A673 (cell line): ENCODE results near the gene OBSCN. TPM values are rescaled to one million over a fixed set of nuclear protein-coding genes. Genes with fewer than 3 reads are reported as not detected.
A peak's percentile ranks its signal among the peaks of the same experiment; 100 is the strongest.

Experiments
- BruUV-seq: library from RNA; stranded (reverse); fragments of 400-500 nt; replicated peaks from 2 replicates; lab custom pipeline; 2021; lab: Mats Ljungman, UMichigan
- CTCF ChIA-PET: fragments of 300-600 bp; sonication (Branson Sonifier 250); formaldehyde crosslinking; loops from one replicate; lab custom pipeline; 2022; ENCODE audit warnings: antibody characterized with exemption; lab: Charles Lee
- POLR2A ChIA-PET: fragments of 300-600 bp; sonication (Branson Sonifier 250); formaldehyde crosslinking; loops from one replicate; lab custom pipeline; 2022; ENCODE audit warnings: antibody characterized with exemption; ENCODE audit not compliant: low non-redundant PET; lab: Charles Lee
- DNase-seq: peaks from one replicate; pipeline ENCODE4 v3.0.0-alpha.2; 2015; ENCODE audit warnings: low spot score
- H3K27ac ChIP-seq: fragments of 200-600 bp; sonication (generic); 2 replicates; pipeline ENCODE4 v1.5.1; 2016; ENCODE audit warnings: mixed run types, low read depth, mild to moderate bottlenecking, mixed read lengths, antibody characterized with exemption, low read length; ENCODE audit not compliant: poor library complexity, severe bottlenecking
- H3K27me3 ChIP-seq: fragments of 200-600 bp; sonication (generic); replicated peaks from 2 replicates; pipeline ENCODE4 v1.6.1; 2017; ENCODE audit warnings: mixed run types, low read depth, mild to moderate bottlenecking, mixed read lengths, antibody characterized with exemption, low read length; ENCODE audit not compliant: insufficient read depth, poor library complexity
- H3K36me3 ChIP-seq: fragments of 200-600 bp; sonication (generic); 2 replicates; pipeline ENCODE4 v1.6.1; 2016; ENCODE audit warnings: mixed run types, mild to moderate bottlenecking, mixed read lengths, antibody characterized with exemption, low read length; ENCODE audit not compliant: insufficient read depth, poor library complexity, severe bottlenecking
- H3K4me1 ChIP-seq: fragments of 200-600 bp; sonication (generic); 2 replicates; pipeline ENCODE4 v1.6.1; 2017; ENCODE audit warnings: mixed run types, mild to moderate bottlenecking, mixed read lengths, antibody characterized with exemption, low read length; ENCODE audit not compliant: insufficient read depth, poor library complexity, severe bottlenecking
- H3K4me3 ChIP-seq: fragments of 200-600 bp; sonication (generic); 2 replicates; pipeline ENCODE4 v1.5.1; 2016; ENCODE audit warnings: low read depth, mixed run types, mild to moderate bottlenecking, mixed read lengths, low read length; ENCODE audit not compliant: poor library complexity, severe bottlenecking
- H3K9me3 ChIP-seq: fragments of 200-600 bp; sonication (generic); 2 replicates; pipeline ENCODE4 v1.6.1; 2016; ENCODE audit warnings: mixed run types, low read depth, mild to moderate bottlenecking, mixed read lengths, antibody characterized with exemption, low read length; ENCODE audit not compliant: poor library complexity, severe bottlenecking
- EZH2 ChIP-seq: fragments of 200-600 bp; sonication (generic); IDR thresholded peaks from 2 replicates; pipeline ENCODE4 v1.6.1; 2017; ENCODE audit warnings: borderline replicate concordance, low read depth, mild to moderate bottlenecking, mixed read lengths, antibody characterized with exemption, low read length; ENCODE audit not compliant: poor library complexity, severe bottlenecking
- intact Hi-C: fragments of 100-400 bp; cut with micrococcal nuclease; formaldehyde crosslinking; loops from one replicate; pipeline ENCODE4 v1.10.0; 2022; ENCODE audit not compliant: unreplicated experiment
- total RNA-seq: library from RNA; stranded (reverse); gene quantifications from 2 replicates; pipeline ENCODE4 v1.2.3, GENCODE V29; 2021
- TF ChIP-seq, protein P1 (sequence below): fragments of 300-800, 200-600 bp; sonication (generic); conservative IDR thresholded peaks from 2 replicates; pipeline ENCODE4 v1.5.1; 2017; ENCODE audit warnings: low read depth, mild to moderate bottlenecking, antibody characterized with exemption, low read length, moderate library complexity, mixed read lengths

The OBSCN gene
- total RNA-seq, 1 experiment from 2014 or later: 37.7 TPM

DNA sequence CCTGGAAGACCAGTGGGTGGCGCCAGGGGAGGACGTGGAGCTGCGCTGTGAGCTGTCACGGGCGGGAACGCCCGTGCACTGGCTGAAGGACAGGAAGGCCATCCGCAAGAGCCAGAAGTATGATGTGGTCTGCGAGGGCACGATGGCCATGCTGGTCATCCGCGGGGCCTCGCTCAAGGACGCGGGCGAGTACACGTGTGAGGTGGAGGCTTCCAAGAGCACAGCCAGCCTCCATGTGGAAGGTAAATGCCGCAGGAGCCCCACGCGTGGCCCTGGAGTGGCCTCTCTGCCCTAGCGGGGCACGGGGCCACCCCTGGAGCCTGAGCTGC, 75.2 kb downstream of the OBSCN start:
- Histone ChIP-seq H3K4me1 (no peaks in the 10 kb centered on the region), H3K4me3 (no peak overlapping the region), H3K9me3 (no peaks in the 10 kb centered on the region), H3K27ac (no peak overlapping the region), H3K36me3 (peaks cover 11% of the 10 kb centered on the region), H3K27me3 (no peaks in the 10 kb centered on the region)
- ChIA-PET POLR2A (no interaction called here), CTCF (no interaction called here)
- no peak for DNase-seq
- intact Hi-C loops: no loop called here
- no peak for TF ChIP-seq EZH2
- TF ChIP-seq, protein P1, sequence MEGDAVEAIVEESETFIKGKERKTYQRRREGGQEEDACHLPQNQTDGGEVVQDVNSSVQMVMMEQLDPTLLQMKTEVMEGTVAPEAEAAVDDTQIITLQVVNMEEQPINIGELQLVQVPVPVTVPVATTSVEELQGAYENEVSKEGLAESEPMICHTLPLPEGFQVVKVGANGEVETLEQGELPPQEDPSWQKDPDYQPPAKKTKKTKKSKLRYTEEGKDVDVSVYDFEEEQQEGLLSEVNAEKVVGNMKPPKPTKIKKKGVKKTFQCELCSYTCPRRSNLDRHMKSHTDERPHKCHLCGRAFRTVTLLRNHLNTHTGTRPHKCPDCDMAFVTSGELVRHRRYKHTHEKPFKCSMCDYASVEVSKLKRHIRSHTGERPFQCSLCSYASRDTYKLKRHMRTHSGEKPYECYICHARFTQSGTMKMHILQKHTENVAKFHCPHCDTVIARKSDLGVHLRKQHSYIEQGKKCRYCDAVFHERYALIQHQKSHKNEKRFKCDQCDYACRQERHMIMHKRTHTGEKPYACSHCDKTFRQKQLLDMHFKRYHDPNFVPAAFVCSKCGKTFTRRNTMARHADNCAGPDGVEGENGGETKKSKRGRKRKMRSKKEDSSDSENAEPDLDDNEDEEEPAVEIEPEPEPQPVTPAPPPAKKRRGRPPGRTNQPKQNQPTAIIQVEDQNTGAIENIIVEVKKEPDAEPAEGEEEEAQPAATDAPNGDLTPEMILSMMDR: no peak
- no TSS peak for BruUV-seq

DNA sequence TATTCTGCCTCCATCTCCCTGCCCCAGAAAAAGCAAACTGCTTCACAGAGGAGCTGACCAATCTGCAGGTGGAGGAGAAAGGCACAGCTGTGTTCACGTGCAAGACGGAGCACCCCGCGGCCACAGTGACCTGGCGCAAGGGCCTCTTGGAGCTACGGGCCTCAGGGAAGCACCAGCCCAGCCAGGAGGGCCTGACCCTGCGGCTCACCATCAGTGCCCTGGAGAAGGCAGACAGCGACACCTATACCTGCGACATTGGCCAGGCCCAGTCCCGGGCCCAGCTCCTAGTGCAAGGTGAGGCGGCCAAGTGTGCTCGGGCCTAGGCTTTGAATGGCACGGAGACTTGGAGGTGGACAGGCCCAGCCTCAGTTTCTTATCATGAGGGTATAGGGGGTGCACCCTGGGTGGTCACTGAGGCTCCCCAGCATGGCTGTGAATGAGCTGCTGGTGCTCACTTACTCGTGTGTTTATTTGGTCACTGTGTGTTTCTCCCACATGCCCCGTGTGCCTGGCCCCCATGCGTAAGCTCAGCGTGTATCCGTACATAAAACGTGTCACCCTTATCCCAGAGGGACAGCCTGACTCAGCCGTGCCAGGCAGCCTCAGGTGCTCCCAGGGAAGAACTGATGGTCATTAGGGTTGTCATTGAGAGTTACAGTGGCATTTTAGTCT, 75.8 kb downstream of the OBSCN start:
- Histone ChIP-seq H3K27me3 (no peaks in the 10 kb centered on the region), H3K4me3 (no peak overlapping the region), H3K4me1 (no peaks in the 10 kb centered on the region), H3K27ac (no peak overlapping the region), H3K36me3 (peaks cover 11% of the 10 kb centered on the region), H3K9me3 (no peaks in the 10 kb centered on the region)
- no peak for DNase-seq
- ChIA-PET POLR2A (no interaction called here), CTCF (no interaction called here)
- intact Hi-C loops: no loop called here
- TF ChIP-seq EZH2: no peak
- TF ChIP-seq, protein P1: no peak
- BruUV-seq: TSS peak; percentile 41

DNA sequence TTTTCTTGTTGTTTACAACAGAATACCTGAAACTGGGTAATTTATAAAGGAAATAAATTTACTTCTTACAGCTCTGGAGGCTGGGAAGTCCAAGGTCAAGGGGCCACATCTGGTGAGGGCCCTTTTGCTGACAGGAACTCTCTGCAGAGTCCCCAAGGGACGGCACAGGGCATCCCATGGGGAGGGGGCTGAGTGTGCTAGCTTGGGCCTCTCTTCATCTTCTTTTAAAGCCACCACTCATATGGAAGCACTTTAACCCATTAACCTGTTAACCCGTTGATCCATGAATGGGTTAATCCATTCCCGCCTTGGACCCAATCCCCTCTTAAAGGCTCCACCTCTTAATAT, 76.3 kb downstream of the OBSCN start:
- CTCF ChIA-PET: no interaction called here
- Histone ChIP-seq H3K36me3 (peaks cover 11% of the 10 kb centered on the region), H3K4me3 (no peak overlapping the region)

More for the DNA sequence above, 76.3 kb downstream of the OBSCN start:
- no peak overlapping the region for H3K27ac ChIP-seq
- intact Hi-C loops: no loop called here
- no peaks in the 10 kb centered on the region for H3K4me1 ChIP-seq
- POLR2A ChIA-PET: no interaction called here
- no peaks in the 10 kb centered on the region for H3K9me3 ChIP-seq
- TF ChIP-seq EZH2: no peak
- TF ChIP-seq, protein P1: no peak
- H3K27me3 ChIP-seq: no peaks in the 10 kb centered on the region
- DNase-seq: no peak
- BruUV-seq: no TSS peak
